ENCODE data around the gene JARID2. TPM values are rescaled to one million over a fixed set of nuclear protein-coding genes. Genes with fewer than 3 reads are reported as not detected.

Gene JARID2
- polyA plus RNA-seq, 1 of the 3 experiments (the other 2 are of a cell fraction): 3.4 TPM

GRCh38 chr6:15396808-15397207 lies 150.9 kb downstream of the JARID2 start:
- no peak overlapping the region for H2AFZ ChIP-seq (ENCODE audit: low read depth)
- ChIA-PET POLR2A (no interaction called here), CTCF (interaction anchor here (0.9 to 1.4 kb wide), 3 partner anchors 48 to 226 kb away, joined by 3 to 4 read pairs (median 4); no protein-coding TSS in a partner anchor)
- 91% methylated on average over 3 of the region's 3 CpGs for WGBS (ENCODE audit: low lambda C conversion rate)
- no peaks in the 10 kb centered on the region for H3K9me2 ChIP-seq
- no peak for DNase-seq
- no peak overlapping the region for H3K27ac ChIP-seq (ENCODE audit: low read depth in 2 of 2, low read length in 1 of 2)
- H3K36me3 ChIP-seq (replicated peaks in 1 of 2; ENCODE audit: control insufficient read depth in 1 of 2, insufficient read depth in 2 of 2, low read length in 1 of 2): no peaks in the 10 kb centered on the region
- peaks cover 5% of the 10 kb centered on the region for H3K79me2 ChIP-seq (ENCODE audit: insufficient read depth)
- no peak overlapping the region for H3K9ac ChIP-seq
- peaks cover 13 to 19% of the 10 kb centered on the region in 2 experiments; a peak in 3 of 4 replicates for H3K4me1 ChIP-seq (ENCODE audit: control insufficient read depth in 1 of 2, insufficient read depth in 2 of 2, low read depth in 1 of 2, low read length in 1 of 2)
- TF ChIP-seq, protein P1, sequence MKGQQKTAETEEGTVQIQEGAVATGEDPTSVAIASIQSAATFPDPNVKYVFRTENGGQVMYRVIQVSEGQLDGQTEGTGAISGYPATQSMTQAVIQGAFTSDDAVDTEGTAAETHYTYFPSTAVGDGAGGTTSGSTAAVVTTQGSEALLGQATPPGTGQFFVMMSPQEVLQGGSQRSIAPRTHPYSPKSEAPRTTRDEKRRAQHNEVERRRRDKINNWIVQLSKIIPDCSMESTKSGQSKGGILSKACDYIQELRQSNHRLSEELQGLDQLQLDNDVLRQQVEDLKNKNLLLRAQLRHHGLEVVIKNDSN (IDR thresholded peaks at IDR 0.05; ENCODE audit: borderline replicate concordance, low read depth): no peak
- TF ChIP-seq FOXM1 (IDR thresholded peaks at IDR 0.05; ENCODE audit: low read depth) (no peak), TEAD4 (IDR thresholded peaks at IDR 0.05; ENCODE audit: borderline replicate concordance, insufficient read depth) (no peak), NFIC (IDR thresholded peaks at IDR 0.05; ENCODE audit: borderline replicate concordance) (no peak), MXI1 (IDR thresholded peaks at IDR 0.05; ENCODE audit: low read depth, low read length) (no peak), FOXJ3 (CRISPR knock-in tag; IDR thresholded peaks at IDR 0.05) (no peak), CHD2 (IDR thresholded peaks at IDR 0.05; ENCODE audit: low read length, partially characterized antibody) (no peak), REST (IDR thresholded peaks at IDR 0.05; ENCODE audit: low read depth, low read length) (no peak), RFX5 (IDR thresholded peaks at IDR 0.05; ENCODE audit: low read length) (no peak), GABPA (IDR thresholded peaks at IDR 0.05; ENCODE audit: low read depth) (no peak), EZH2phosphoT487 (IDR thresholded peaks at IDR 0.05; ENCODE audit: borderline replicate concordance, low read depth) (no peak), TCF12 (IDR thresholded peaks at IDR 0.05) (no peak), RXRA (IDR thresholded peaks at IDR 0.05; ENCODE audit: borderline replicate concordance, low read depth) (no peak)
- TF ChIP-seq, protein P2, sequence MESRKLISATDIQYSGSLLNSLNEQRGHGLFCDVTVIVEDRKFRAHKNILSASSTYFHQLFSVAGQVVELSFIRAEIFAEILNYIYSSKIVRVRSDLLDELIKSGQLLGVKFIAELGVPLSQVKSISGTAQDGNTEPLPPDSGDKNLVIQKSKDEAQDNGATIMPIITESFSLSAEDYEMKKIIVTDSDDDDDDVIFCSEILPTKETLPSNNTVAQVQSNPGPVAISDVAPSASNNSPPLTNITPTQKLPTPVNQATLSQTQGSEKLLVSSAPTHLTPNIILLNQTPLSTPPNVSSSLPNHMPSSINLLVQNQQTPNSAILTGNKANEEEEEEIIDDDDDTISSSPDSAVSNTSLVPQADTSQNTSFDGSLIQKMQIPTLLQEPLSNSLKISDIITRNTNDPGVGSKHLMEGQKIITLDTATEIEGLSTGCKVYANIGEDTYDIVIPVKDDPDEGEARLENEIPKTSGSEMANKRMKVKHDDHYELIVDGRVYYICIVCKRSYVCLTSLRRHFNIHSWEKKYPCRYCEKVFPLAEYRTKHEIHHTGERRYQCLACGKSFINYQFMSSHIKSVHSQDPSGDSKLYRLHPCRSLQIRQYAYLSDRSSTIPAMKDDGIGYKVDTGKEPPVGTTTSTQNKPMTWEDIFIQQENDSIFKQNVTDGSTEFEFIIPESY (IDR thresholded peaks at IDR 0.05; ENCODE audit: borderline replicate concordance, low read depth): no peak
- no peaks in the 10 kb centered on the region for H3F3A ChIP-seq (replicated peaks; ENCODE audit: insufficient read depth)
- no peak overlapping the region for H3K4me3 ChIP-seq (ENCODE audit: low read depth in 2 of 2, low read length in 1 of 2)
- H4K20me1 ChIP-seq (ENCODE audit: insufficient read depth): no peaks in the 10 kb centered on the region; the same call in 1 of the 2 replicates
- no peaks in the 10 kb centered on the region for H3K27me3 ChIP-seq (ENCODE audit: insufficient read depth)
- H3K4me2 ChIP-seq: no peak overlapping the region
- no peaks in the 10 kb centered on the region for H3K9me3 ChIP-seq

All from SK-N-SH (cell line).